ENCODE data around the gene BMI1. TPM values are rescaled to one million over a fixed set of nuclear protein-coding genes. Genes with fewer than 3 reads are reported as not detected.

Gene BMI1
- total and polyA plus RNA-seq, 2 donors (not counting 1 experiment from before 2014, with no cell fraction given) = 30.6 to 41.6 TPM

GRCh38 chr10:22294694-22295093, 26.2 kb upstream of the BMI1 start:
- Histone ChIP-seq H3K4me3 (replicated peaks in 1 of 4; ENCODE audit: control extremely low read depth in 1 of 4, insufficient read depth in 1 of 4, low read depth in 3 of 4, low read length in 4 of 4) (no peak overlapping the region), H3K9ac (ENCODE audit: insufficient read depth, low read length) (no peak overlapping the region), H3K27ac (ENCODE audit: insufficient read depth, low read length) (no peak overlapping the region), H3K4me1 (ENCODE audit: control insufficient read depth, extremely low read depth, insufficient read depth, low read length) (no peaks in the 10 kb centered on the region), H3K36me3 (ENCODE audit: control insufficient read depth, insufficient read depth, low read length) (no peaks in the 10 kb centered on the region), H3K27me3 (ENCODE audit: control insufficient read depth, insufficient read depth, low read length) (no peaks in the 10 kb centered on the region), H3K9me3 (ENCODE audit: control insufficient read depth, insufficient read depth, low read depth, low read length) (no peaks in the 10 kb centered on the region), H2AFZ (ENCODE audit: low read length) (no peak overlapping the region), H3K79me2 (ENCODE audit: control insufficient read depth, insufficient read depth, low read length) (no peaks in the 10 kb centered on the region), H3K4me2 (ENCODE audit: extremely low read depth, insufficient read depth, low read length) (no peak overlapping the region), H4K20me1 (ENCODE audit: control insufficient read depth, extremely low read depth, insufficient read depth, low read length) (no peaks in the 10 kb centered on the region)
- no peak for DNase-seq (ENCODE audit: low read depth in 2 of 2)
- TF ChIP-seq EZH2 (IDR thresholded peaks at IDR 0.05; ENCODE audit: low read length, missing control alignments) (no peak), CTCF (conservative IDR thresholded peaks at IDR 0.05 in 1 of 2, IDR thresholded peaks at IDR 0.05 in 1 of 2; ENCODE audit: low read depth in 1 of 2, low read length in 2 of 2) (no peak)

- Histone ChIP-seq H3K27ac (ENCODE audit: insufficient read depth, low read length) (no peak overlapping the region), H3K4me1 (ENCODE audit: control insufficient read depth, extremely low read depth, insufficient read depth, low read length) (no peaks in the 10 kb centered on the region), H3K27me3 (ENCODE audit: control insufficient read depth, insufficient read depth, low read length) (no peaks in the 10 kb centered on the region), H3K36me3 (ENCODE audit: control insufficient read depth, insufficient read depth, low read length) (no peaks in the 10 kb centered on the region), H4K20me1 (ENCODE audit: control insufficient read depth, extremely low read depth, insufficient read depth, low read length) (no peaks in the 10 kb centered on the region), H3K9ac (ENCODE audit: insufficient read depth, low read length) (no peak overlapping the region), H3K79me2 (ENCODE audit: control insufficient read depth, insufficient read depth, low read length) (no peaks in the 10 kb centered on the region), H3K4me2 (ENCODE audit: extremely low read depth, insufficient read depth, low read length) (no peak overlapping the region), H3K4me3 (replicated peaks in 1 of 4; ENCODE audit: control extremely low read depth in 1 of 4, insufficient read depth in 1 of 4, low read depth in 3 of 4, low read length in 4 of 4) (no peak overlapping the region), H2AFZ (ENCODE audit: low read length) (no peak overlapping the region), H3K9me3 (ENCODE audit: control insufficient read depth, insufficient read depth, low read depth, low read length) (no peaks in the 10 kb centered on the region)
- DNase-seq (ENCODE audit: low read depth in 2 of 2) = no peak
- TF ChIP-seq EZH2 (IDR thresholded peaks at IDR 0.05; ENCODE audit: low read length, missing control alignments) (no peak), CTCF (conservative IDR thresholded peaks at IDR 0.05 in 1 of 2, IDR thresholded peaks at IDR 0.05 in 1 of 2; ENCODE audit: low read depth in 1 of 2, low read length in 2 of 2) (peak in 1 of 2 donors; percentile 13)
These were observed 19.7 kb upstream of the BMI1 start for GRCh38 chr10:22301193-22301592.

GRCh38 chr10:22303461-22303860, 17.4 kb upstream of the BMI1 start:
- no peaks in the 10 kb centered on the region for H3K9me3 ChIP-seq (ENCODE audit: control insufficient read depth, insufficient read depth, low read depth, low read length)
- no peak overlapping the region for H2AFZ ChIP-seq (ENCODE audit: low read length)
- no peak overlapping the region for H3K4me2 ChIP-seq (ENCODE audit: extremely low read depth, insufficient read depth, low read length)
- H3K79me2 ChIP-seq (ENCODE audit: control insufficient read depth, insufficient read depth, low read length) = no peaks in the 10 kb centered on the region
- H3K36me3 ChIP-seq (ENCODE audit: control insufficient read depth, insufficient read depth, low read length) = no peaks in the 10 kb centered on the region
- TF ChIP-seq CTCF (conservative IDR thresholded peaks at IDR 0.05 in 1 of 2, IDR thresholded peaks at IDR 0.05 in 1 of 2; ENCODE audit: low read depth in 1 of 2, low read length in 2 of 2) (no peak), EZH2 (IDR thresholded peaks at IDR 0.05; ENCODE audit: low read length, missing control alignments) (no peak)
- no peaks in the 10 kb centered on the region for H3K27me3 ChIP-seq (ENCODE audit: control insufficient read depth, insufficient read depth, low read length)
- H4K20me1 ChIP-seq (ENCODE audit: control insufficient read depth, extremely low read depth, insufficient read depth, low read length) = no peaks in the 10 kb centered on the region
- no peak for DNase-seq (ENCODE audit: low read depth in 2 of 2)
- peaks cover 1% of the 10 kb centered on the region for H3K4me1 ChIP-seq (ENCODE audit: control insufficient read depth, extremely low read depth, insufficient read depth, low read length)
- no peak overlapping the region for H3K4me3 ChIP-seq (replicated peaks in 1 of 4; ENCODE audit: control extremely low read depth in 1 of 4, insufficient read depth in 1 of 4, low read depth in 3 of 4, low read length in 4 of 4)
- no peak overlapping the region for H3K9ac ChIP-seq (ENCODE audit: insufficient read depth, low read length)
- H3K27ac ChIP-seq (ENCODE audit: insufficient read depth, low read length) = no peak overlapping the region
